Cardiac muscle cell (in vitro differentiated cells and primary cell): Measurements from ENCODE around the gene NAALADL2. TPM values are rescaled to one million over a fixed set of nuclear protein-coding genes. Genes with fewer than 3 reads are reported as not detected.

Experiments used
- DNase-seq, 2 donors: peaks; one replicate each; pipeline versions ENCODE4 v3.0.0 to v3.0.0-alpha.2; 2010 to 2017; ENCODE audit warnings: low read depth in 1 of 2, low spot score in 1 of 2
- H3K27ac ChIP-seq: fragments of 200-600 bp; sonication (generic); 2 replicates; pipeline ENCODE4 v1.5.1; 2016
- H3K27me3 ChIP-seq: fragments of 200-600 bp; sonication (generic); 2 replicates; pipeline ENCODE4 v1.6.0; 2016; ENCODE audit warnings: control low read depth
- H3K36me3 ChIP-seq: fragments of 200-600 bp; sonication (generic); 2 replicates; pipeline ENCODE4 v1.5.1; 2016; ENCODE audit warnings: control low read depth
- H3K4me1 ChIP-seq: fragments of 200-600 bp; sonication (generic); 2 replicates; pipeline ENCODE4 v1.8.1; 2017; ENCODE audit warnings: low read depth, mild to moderate bottlenecking, mixed run types
- H3K4me3 ChIP-seq: fragments of 200-600 bp; sonication (generic); 2 replicates; pipeline ENCODE4 v1.5.1; 2016; ENCODE audit warnings: mild to moderate bottlenecking
- H3K9me3 ChIP-seq: fragments of 200-600 bp; sonication (generic); 2 replicates; pipeline ENCODE4 v1.5.1; 2017; ENCODE audit warnings: low read depth, mild to moderate bottlenecking, control low read depth
- polyA plus RNA-seq: library from polyadenylated mRNA; unstranded; fragments of >200 nt; fragmentation: Nextera tagmentation; extraction: Ambion mirVana; gene quantifications from 2 replicates; pipeline ENCODE4 v1.2.1, GENCODE V29; 2016
- total RNA-seq: library from RNA; depleted of rRNA; stranded (reverse); fragments of >200 nt; gene quantifications from 2 replicates; pipeline ENCODE4 v1.2.3, GENCODE V29; 2016
- TF ChIP-seq, protein P1 (sequence below): IDR thresholded peaks from 2 replicates; pipeline ENCODE4 v1.5.1; 2012; ENCODE audit warnings: low read depth, mild to moderate bottlenecking, low read length

Gene NAALADL2
- total and polyA plus RNA-seq, 2 experiments from 2014 or later = 2.4 to 3.8 TPM

DNA sequence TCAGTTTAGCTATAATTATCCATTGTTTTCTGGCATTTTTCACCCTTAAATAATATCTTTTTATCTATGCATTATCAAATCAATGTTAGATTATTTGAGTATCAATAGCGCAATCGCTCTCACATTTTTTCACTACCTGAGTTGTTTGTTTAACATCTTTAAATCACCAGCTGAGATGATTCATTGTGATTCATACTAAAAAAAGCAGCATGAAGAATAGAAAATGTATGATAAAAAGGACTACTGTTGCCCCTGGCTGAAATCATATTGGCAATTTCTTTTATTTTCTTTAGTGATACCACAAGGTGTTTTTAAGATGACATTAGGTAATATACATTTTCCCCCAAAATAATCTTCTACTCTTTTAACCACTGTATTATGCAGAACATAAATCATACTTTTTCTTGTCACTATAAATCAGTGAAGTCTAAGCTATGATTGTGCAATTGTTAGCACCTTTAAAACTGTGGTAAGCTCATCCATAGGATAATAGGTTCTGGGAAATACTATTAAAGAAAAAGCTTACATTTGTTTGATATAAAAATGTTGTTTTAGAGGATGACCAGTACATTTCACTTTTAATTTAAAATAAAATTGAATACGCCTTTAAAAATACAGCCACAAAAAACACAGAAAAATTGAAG, 889.1 kb downstream of the NAALADL2 start:
- TF ChIP-seq, protein P1, sequence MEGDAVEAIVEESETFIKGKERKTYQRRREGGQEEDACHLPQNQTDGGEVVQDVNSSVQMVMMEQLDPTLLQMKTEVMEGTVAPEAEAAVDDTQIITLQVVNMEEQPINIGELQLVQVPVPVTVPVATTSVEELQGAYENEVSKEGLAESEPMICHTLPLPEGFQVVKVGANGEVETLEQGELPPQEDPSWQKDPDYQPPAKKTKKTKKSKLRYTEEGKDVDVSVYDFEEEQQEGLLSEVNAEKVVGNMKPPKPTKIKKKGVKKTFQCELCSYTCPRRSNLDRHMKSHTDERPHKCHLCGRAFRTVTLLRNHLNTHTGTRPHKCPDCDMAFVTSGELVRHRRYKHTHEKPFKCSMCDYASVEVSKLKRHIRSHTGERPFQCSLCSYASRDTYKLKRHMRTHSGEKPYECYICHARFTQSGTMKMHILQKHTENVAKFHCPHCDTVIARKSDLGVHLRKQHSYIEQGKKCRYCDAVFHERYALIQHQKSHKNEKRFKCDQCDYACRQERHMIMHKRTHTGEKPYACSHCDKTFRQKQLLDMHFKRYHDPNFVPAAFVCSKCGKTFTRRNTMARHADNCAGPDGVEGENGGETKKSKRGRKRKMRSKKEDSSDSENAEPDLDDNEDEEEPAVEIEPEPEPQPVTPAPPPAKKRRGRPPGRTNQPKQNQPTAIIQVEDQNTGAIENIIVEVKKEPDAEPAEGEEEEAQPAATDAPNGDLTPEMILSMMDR = no peak
- no peak for DNase-seq
- Histone ChIP-seq H3K4me1 (no peaks in the 10 kb centered on the region), H3K27me3 (no peaks in the 10 kb centered on the region), H3K27ac (no peak overlapping the region), H3K4me3 (no peak overlapping the region), H3K36me3 (no peaks in the 10 kb centered on the region), H3K9me3 (no peaks in the 10 kb centered on the region)

DNA sequence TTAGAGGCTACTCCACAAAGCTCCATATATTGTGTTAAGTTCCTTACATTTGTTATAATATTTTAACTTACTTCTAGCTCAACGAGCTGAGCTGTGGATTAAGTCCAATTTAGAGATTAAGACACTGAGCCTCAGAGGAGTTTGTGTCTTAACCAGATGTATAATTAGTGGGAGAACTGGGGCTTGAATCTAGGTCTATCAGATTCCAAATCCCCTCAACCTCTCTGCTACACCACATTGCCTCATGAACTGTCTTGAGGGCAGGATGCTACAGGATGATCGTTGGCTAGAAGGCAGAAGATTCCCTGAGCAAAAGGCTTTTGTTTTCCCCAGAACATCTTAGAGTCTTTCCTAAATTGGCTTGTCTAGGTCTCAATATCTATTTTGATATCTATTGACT, 890.8 kb downstream of the NAALADL2 start:
- H3K4me3 ChIP-seq = no peak overlapping the region
- no peak for DNase-seq

DNA sequence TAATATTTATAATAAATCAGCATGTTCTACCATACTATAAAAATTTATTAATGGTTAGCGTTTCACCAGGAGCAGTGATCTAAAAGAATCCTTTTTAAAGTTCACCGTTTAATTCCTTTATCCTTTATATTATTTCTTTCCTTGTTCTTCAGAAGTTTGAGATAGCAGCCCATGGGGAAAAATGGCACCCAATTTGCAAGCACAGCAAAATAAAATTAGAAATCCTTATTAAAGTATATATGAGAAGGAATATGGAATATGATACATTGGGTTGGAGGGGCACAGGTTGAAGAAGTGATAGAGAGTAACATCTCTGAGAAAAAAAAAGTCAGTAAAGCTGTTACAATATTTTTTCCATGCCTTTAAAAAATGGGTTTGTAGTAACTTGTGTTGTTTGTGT, 892.0 kb downstream of the NAALADL2 start:
- Histone ChIP-seq H3K27ac (no peak overlapping the region), H3K4me3 (no peak overlapping the region), H3K4me1 (no peaks in the 10 kb centered on the region), H3K27me3 (no peaks in the 10 kb centered on the region), H3K36me3 (no peaks in the 10 kb centered on the region), H3K9me3 (no peaks in the 10 kb centered on the region)
- TF ChIP-seq, protein P1 = no peak
- DNase-seq = no peak

More for the DNA sequence above, 890.8 kb downstream of the NAALADL2 start:
- Histone ChIP-seq H3K4me1 (no peaks in the 10 kb centered on the region), H3K27ac (no peak overlapping the region), H3K9me3 (no peaks in the 10 kb centered on the region), H3K27me3 (no peaks in the 10 kb centered on the region), H3K36me3 (no peaks in the 10 kb centered on the region)
- TF ChIP-seq, protein P1 = no peak

DNA sequence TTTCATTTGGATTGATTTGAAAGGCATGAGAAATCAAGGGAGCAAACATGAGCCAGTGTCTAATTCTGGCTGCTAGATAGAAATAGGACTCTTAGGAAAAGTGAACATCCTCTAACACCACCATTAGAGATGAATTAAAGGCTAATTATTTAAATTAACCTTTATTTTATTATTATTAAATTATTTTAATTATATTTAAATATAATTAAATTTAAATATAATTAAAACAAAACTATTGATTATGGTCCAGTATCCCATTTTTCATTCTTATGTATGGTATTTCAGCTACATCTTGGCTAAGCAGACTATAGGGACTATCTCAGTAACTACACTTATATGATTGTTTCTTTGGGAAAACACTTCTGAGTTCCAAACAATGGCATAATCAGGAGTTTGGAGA, 904.8 kb downstream of the NAALADL2 start:
- H3K4me1 ChIP-seq = no peaks in the 10 kb centered on the region
- no peak overlapping the region for H3K4me3 ChIP-seq
- no peak for DNase-seq
- TF ChIP-seq, protein P1 = no peak
- H3K9me3 ChIP-seq = no peaks in the 10 kb centered on the region
- H3K27ac ChIP-seq = no peak overlapping the region
- peaks cover 9% of the 10 kb centered on the region for H3K27me3 ChIP-seq
- H3K36me3 ChIP-seq = no peaks in the 10 kb centered on the region

DNA sequence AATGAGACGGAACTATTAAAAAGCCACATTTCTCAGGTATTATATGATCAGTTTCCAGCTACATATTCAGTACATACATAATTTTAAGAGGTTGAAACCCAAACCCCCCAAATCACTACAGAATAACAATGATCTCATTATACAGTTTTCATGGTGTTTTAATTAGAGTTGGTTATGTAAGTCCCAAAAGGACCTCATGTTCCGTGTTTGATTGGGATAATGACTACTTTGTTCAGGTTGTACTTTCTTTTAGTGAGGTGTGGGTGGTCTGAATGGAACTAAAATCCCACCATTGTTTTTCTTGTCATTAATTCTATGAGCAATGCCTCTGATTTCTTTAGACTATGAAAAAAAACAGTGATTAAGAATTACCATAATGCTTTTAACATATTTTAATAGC, 905.6 kb downstream of the NAALADL2 start:
- TF ChIP-seq, protein P1 = no peak
- peaks cover 9% of the 10 kb centered on the region for H3K27me3 ChIP-seq
- no peak for DNase-seq
- H3K9me3 ChIP-seq = no peaks in the 10 kb centered on the region
- H3K4me1 ChIP-seq = no peaks in the 10 kb centered on the region
- H3K36me3 ChIP-seq = no peaks in the 10 kb centered on the region
- H3K27ac ChIP-seq = no peak overlapping the region
- no peak overlapping the region for H3K4me3 ChIP-seq
